AG04450 (cell line): Measurements from ENCODE around the gene SLC28A2. TPM values are rescaled to one million over a fixed set of nuclear protein-coding genes. Genes with fewer than 3 reads are reported as not detected.

Experiments used
- CTCF ChIA-PET: fragments of 300-600, 350-600 bp; formaldehyde crosslinking; extraction: SDS; loops from one replicate; lab custom pipeline; 2022; ENCODE audit warnings: antibody characterized with exemption, inconsistent platforms; lab: Charles Lee
- POLR2A ChIA-PET: fragments of 350-600 bp; formaldehyde crosslinking; extraction: SDS; loops from one replicate; lab custom pipeline; 2021; ENCODE audit warnings: antibody characterized with exemption, inconsistent platforms; lab: Yijun Ruan, JAX
- DNase-seq: peaks from one replicate; pipeline ENCODE4 v3.0.0-alpha.2; 2011; ENCODE audit warnings: low read depth, low spot score
- H3K27ac ChIP-seq: one replicate; pipeline ENCODE4 v1.5.1; 2012; ENCODE audit warnings: low read depth, low read length, control low read depth
- H3K27me3 ChIP-seq: one replicate; pipeline ENCODE4 v1.6.0; 2012; ENCODE audit warnings: low read length; ENCODE audit not compliant: control insufficient read depth, insufficient read depth
- H3K4me3 ChIP-seq: 2 replicates; pipeline ENCODE4 v1.5.1; 2011; ENCODE audit warnings: mild to moderate bottlenecking, low read depth, low read length, control low read depth
- H3K9me3 ChIP-seq: 2 replicates; pipeline ENCODE4 v1.5.1; 2012; ENCODE audit warnings: low read length; ENCODE audit not compliant: control insufficient read depth, insufficient read depth
- CTCF ChIP-seq: IDR thresholded peaks from 2 replicates; pipeline ENCODE4 v1.5.1; 2011; ENCODE audit warnings: low read depth, low read length, control low read depth, inconsistent platforms
- polyA plus RNA-seq: library from polyadenylated mRNA; depleted of rRNA; stranded (reverse); fragments of >200 nt; gene quantifications from 2 replicates; pipeline ENCODE4 v1.2.3, GENCODE V29; 2011

The SLC28A2 gene
- polyA plus RNA-seq, 1 experiment = not detected

GRCh38 chr15:45274636-45275380 is 22.8 kb downstream of the SLC28A2 start:
- H3K27me3 ChIP-seq = no peaks in the 10 kb centered on the region
- no peak for TF ChIP-seq CTCF
- POLR2A ChIA-PET = no interaction called here
- no peaks in the 10 kb centered on the region for H3K9me3 ChIP-seq
- DNase-seq = no peak
- H3K4me3 ChIP-seq = no peak overlapping the region
- CTCF ChIA-PET = interaction anchor here (0.6 to 1.6 kb wide), 2 partner anchors 69 to 156 kb away, joined by 3 to 4 read pairs; no protein-coding TSS in a partner anchor
- no peak overlapping the region for H3K27ac ChIP-seq

- no peak for DNase-seq
- peak; percentile 43 for TF ChIP-seq CTCF
- CTCF ChIA-PET = interaction anchor here (0.9 kb wide), 1 partner anchor 11 kb away, joined by 3 read pairs; no protein-coding TSS in a partner anchor
- H3K27me3 ChIP-seq = no peaks in the 10 kb centered on the region
- H3K4me3 ChIP-seq = no peak overlapping the region
- H3K9me3 ChIP-seq = no peaks in the 10 kb centered on the region
- no peak overlapping the region for H3K27ac ChIP-seq
- POLR2A ChIA-PET = interaction anchor here (0.6 kb wide), 1 partner anchor 112 kb away, joined by 3 read pairs; no protein-coding TSS in a partner anchor
Measured at GRCh38 chr15:45276831-45277230, 24.8 kb downstream of the SLC28A2 start.

GRCh38 chr15:45279024-45279698 is 27.1 kb downstream of the SLC28A2 start:
- Histone ChIP-seq H3K9me3 (no peaks in the 10 kb centered on the region), H3K27ac (peak overlapping the region; percentile 65), H3K27me3 (no peaks in the 10 kb centered on the region), H3K4me3 (peak overlapping the region; percentile 85)
- POLR2A ChIA-PET = interaction anchor here (1.0 to 1.3 kb wide), 2 partner anchors 78 to 123 kb away, joined by 3 to 4 read pairs; a partner anchor contains a TSS
- DNase-seq = peak; percentile 92
- CTCF ChIA-PET = interaction anchor here (2.3 kb wide), 1 partner anchor 116 kb away, joined by 15 read pairs; no protein-coding TSS in a partner anchor
- TF ChIP-seq CTCF = no peak

GRCh38 chr15:45285413-45285812 is 33.4 kb downstream of the SLC28A2 start:
- H3K4me3 ChIP-seq = no peak overlapping the region
- CTCF ChIA-PET = interaction anchor here (1.0 kb wide), 1 partner anchor 122 kb away, joined by 3 read pairs; no protein-coding TSS in a partner anchor
- TF ChIP-seq CTCF = no peak
- H3K9me3 ChIP-seq = no peaks in the 10 kb centered on the region
- POLR2A ChIA-PET = no interaction called here
- no peak overlapping the region for H3K27ac ChIP-seq
- no peak for DNase-seq
- H3K27me3 ChIP-seq = no peaks in the 10 kb centered on the region
